Keratinocyte (primary cell): ENCODE data around the gene ARHGDIG. TPM values are rescaled to one million over a fixed set of nuclear protein-coding genes. Genes with fewer than 3 reads are reported as not detected.
A peak's percentile ranks its signal among the peaks of the same experiment; 100 is the strongest.
"Not testable (repeated sequence)": the region's sequence is repeated elsewhere in the genome, so short reads cannot be mapped to it uniquely, and the experiment has no call there.

Experiments
- DNase-seq: peaks from one replicate; pipeline ENCODE4 v3.0.0-alpha.2; 2011; ENCODE audit warnings: low read depth, missing footprints, low spot score
- FAIRE-seq: peaks from 2 replicates; lab custom pipeline; 2011; peaks lifted over from hg19 to GRCh38; lab: Jason Lieb, UNC
- H2AFZ ChIP-seq: 2 replicates; pipeline ENCODE4 v1.6.0; 2012; ENCODE audit warnings: low read length, control low read depth, inconsistent platforms; ENCODE audit not compliant: control insufficient read depth
- H3K27ac ChIP-seq: 2 replicates; pipeline ENCODE4 v1.5.1; 2011; ENCODE audit warnings: low read length; ENCODE audit not compliant: control insufficient read depth, insufficient read depth
- H3K27me3 ChIP-seq: 3 replicates; pipeline ENCODE4 v1.6.0; 2011; ENCODE audit warnings: low read length; ENCODE audit not compliant: control insufficient read depth, insufficient read depth; ENCODE audit errors: extremely low read depth
- H3K36me3 ChIP-seq, 2 experiments: 2 replicates in 1 of 2; 3 replicates in 1 of 2; pipeline ENCODE4 v1.5.1; 2011; ENCODE audit warnings: low read length in 2 of 2, mild to moderate bottlenecking in 1 of 2; ENCODE audit not compliant: control insufficient read depth in 2 of 2, insufficient read depth in 2 of 2; ENCODE audit errors: extremely low read depth in 1 of 2
- H3K4me1 ChIP-seq: 3 replicates; pipeline ENCODE4 v1.5.1; 2011; ENCODE audit warnings: low read length; ENCODE audit not compliant: control insufficient read depth, insufficient read depth; ENCODE audit errors: extremely low read depth
- H3K4me2 ChIP-seq: 3 replicates; pipeline ENCODE4 v1.6.0; 2011; ENCODE audit warnings: low read depth, low read length; ENCODE audit not compliant: control insufficient read depth, insufficient read depth; ENCODE audit errors: extremely low read depth
- H3K4me3 ChIP-seq, 3 experiments: fragments of 200-600 bp in 1 of 3; sonication (generic) in 1 of 3; 2 replicates in 2 of 3; 3 replicates in 1 of 3; pipeline ENCODE4 v1.5.1; 2011 to 2016; ENCODE audit warnings: low read length in 3 of 3, mild to moderate bottlenecking in 3 of 3, control low read depth in 2 of 3, inconsistent platforms in 1 of 3, low read depth in 1 of 3, mixed read lengths in 1 of 3, mixed run types in 1 of 3, moderate library complexity in 1 of 3; ENCODE audit not compliant: control insufficient read depth in 2 of 3, insufficient read depth in 2 of 3; ENCODE audit errors: extremely low read depth in 1 of 3
- H3K79me2 ChIP-seq: 2 replicates; pipeline ENCODE4 v1.6.0; 2012; ENCODE audit warnings: low read length; ENCODE audit not compliant: control insufficient read depth, insufficient read depth
- H3K9ac ChIP-seq: 3 replicates; pipeline ENCODE4 v1.6.0; 2011; ENCODE audit warnings: low read length; ENCODE audit not compliant: control insufficient read depth, insufficient read depth; ENCODE audit errors: extremely low read depth
- H3K9me1 ChIP-seq: 3 replicates; pipeline ENCODE4 v1.6.0; 2011; ENCODE audit warnings: low read length; ENCODE audit not compliant: control insufficient read depth, insufficient read depth; ENCODE audit errors: extremely low read depth
- H3K9me3 ChIP-seq: 2 replicates; pipeline ENCODE4 v1.5.1; 2012; ENCODE audit warnings: low read depth, low read length; ENCODE audit not compliant: control insufficient read depth
- H4K20me1 ChIP-seq: 3 replicates; pipeline ENCODE4 v1.6.0; 2011; ENCODE audit warnings: low read length; ENCODE audit not compliant: control insufficient read depth, insufficient read depth; ENCODE audit errors: extremely low read depth
- CTCF ChIP-seq, 3 experiments: IDR thresholded peaks in 1 of 3; conservative IDR thresholded peaks in 1 of 3; optimal IDR thresholded peaks in 1 of 3; 2 replicates in 2 of 3; 3 replicates in 1 of 3; pipeline versions ENCODE3 to v1.5.1; 2011; ENCODE audit warnings: low read length in 3 of 3, mild to moderate bottlenecking in 3 of 3, moderate library complexity in 2 of 3, control low read depth in 1 of 3, inconsistent platforms in 1 of 3; ENCODE audit not compliant: insufficient read depth in 2 of 3; ENCODE audit errors: extremely low read depth in 1 of 3
- EZH2 ChIP-seq: IDR thresholded peaks from one replicate; pipeline ENCODE4 v1.6.1; 2012; ENCODE audit warnings: inconsistent platforms, mild to moderate bottlenecking, low read length, moderate library complexity
- dilution Hi-C: fragments of 300-500 bp; cut with MboI; formaldehyde crosslinking; loops from one replicate; pipeline ENCODE4 v1.7.0; 2020; ENCODE audit warnings: low sequenced_read_pairs; ENCODE audit not compliant: extremely low pct_ligation_motif_present
- polyA plus RNA-seq, 5 experiments: library from polyadenylated mRNA; depleted of rRNA in 3 of 5; stranded (reverse) in 3 of 5; stranded (forward) in 1 of 5; unstranded in 1 of 5; fragments of >200 nt; gene quantifications; 1 replicate in 1 of 5; 2 replicates in 3 of 5; 3 replicates in 1 of 5; pipeline versions ENCODE4 v1.2.1 to v1.2.3, GENCODE V29; 2011 to 2012; ENCODE audit warnings: missing spikeins in 2 of 5, low read depth in 1 of 5, low replicate concordance in 1 of 5

The ARHGDIG gene
- polyA plus RNA-seq, 1 donor (not counting 4 experiments of a cell fraction or from before 2014, with no cell fraction given): 0.17 TPM

- H3K4me2 ChIP-seq: no peak overlapping the region
- no peaks in the 10 kb centered on the region for H3K9me1 ChIP-seq
- H3K79me2 ChIP-seq: peaks cover 78% of the 10 kb centered on the region
- peaks cover 7 to 9% of the 10 kb centered on the region in 2 experiments for H3K36me3 ChIP-seq
- DNase-seq: no peak
- peaks cover 40% of the 10 kb centered on the region for H4K20me1 ChIP-seq
- peaks cover 5% of the 10 kb centered on the region for H3K4me1 ChIP-seq
- dilution Hi-C loops: no loop called here
- TF ChIP-seq CTCF (optimal IDR thresholded peaks at IDR 0.05 in 1 of 3, IDR thresholded peaks at IDR 0.05 in 1 of 3, conservative IDR thresholded peaks at IDR 0.05 in 1 of 3; ENCODE audit: extremely low read depth in 1 of 3, insufficient read depth in 2 of 3, low read length in 3 of 3) (no peak), EZH2 (no peak)
- H3K27me3 ChIP-seq: no peaks in the 10 kb centered on the region
- no peaks in the 10 kb centered on the region for H3K9me3 ChIP-seq
- H3K27ac ChIP-seq: no peak overlapping the region
- no peak overlapping the region for H3K4me3 ChIP-seq
- H2AFZ ChIP-seq: no peak overlapping the region
- H3K9ac ChIP-seq: peak overlapping the region; percentile 9
- no peak for FAIRE-seq
Observed at GRCh38 chr16:325375-326145, 45.2 kb downstream of the ARHGDIG start.

DNA sequence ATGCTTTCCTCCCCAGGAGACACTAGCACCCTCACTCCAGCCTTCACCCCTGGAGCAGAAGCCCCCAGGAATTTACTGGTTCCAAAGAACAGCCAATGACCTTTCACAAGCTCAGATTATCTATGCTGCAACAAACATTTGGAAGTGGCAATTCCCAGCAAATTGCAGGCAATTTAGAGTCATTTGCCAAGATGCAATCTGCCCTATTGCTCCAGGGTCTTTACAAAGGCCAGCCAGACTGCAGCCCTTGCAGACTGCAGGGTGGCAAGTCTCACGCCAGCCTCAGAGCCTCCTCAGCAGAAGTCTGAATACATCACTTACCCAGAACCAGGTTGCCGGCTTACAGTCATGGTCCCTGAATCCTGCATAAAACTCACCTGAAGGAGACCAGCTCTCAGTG lies 50.4 kb downstream of the ARHGDIG start:
- no peak for FAIRE-seq
- H3K27me3 ChIP-seq: no peaks in the 10 kb centered on the region
- H3K4me2 ChIP-seq: no peak overlapping the region
- TF ChIP-seq CTCF (optimal IDR thresholded peaks at IDR 0.05 in 1 of 3, IDR thresholded peaks at IDR 0.05 in 1 of 3, conservative IDR thresholded peaks at IDR 0.05 in 1 of 3; ENCODE audit: extremely low read depth in 1 of 3, insufficient read depth in 2 of 3, low read length in 3 of 3) (no peak), EZH2 (no peak)
- H3K9ac ChIP-seq: no peak overlapping the region
- peaks cover 4 to 6% of the 10 kb centered on the region in 2 experiments for H3K36me3 ChIP-seq
- peaks cover 81% of the 10 kb centered on the region for H3K79me2 ChIP-seq
- dilution Hi-C loops: no loop called here
- H3K4me1 ChIP-seq: no peaks in the 10 kb centered on the region
- peaks cover 24% of the 10 kb centered on the region for H4K20me1 ChIP-seq
- no peak overlapping the region for H2AFZ ChIP-seq
- no peak overlapping the region for H3K4me3 ChIP-seq
- no peak overlapping the region for H3K27ac ChIP-seq
- no peaks in the 10 kb centered on the region for H3K9me3 ChIP-seq
- DNase-seq: no peak
- no peaks in the 10 kb centered on the region for H3K9me1 ChIP-seq

- not testable (repeated sequence) for FAIRE-seq, H3K9me1 ChIP-seq
Observed at GRCh38 chr16:331181-331814, 50.9 kb downstream of the ARHGDIG start.

More at GRCh38 chr16:331181-331814, 50.9 kb downstream of the ARHGDIG start:
- H3K4me2 ChIP-seq, H2AFZ ChIP-seq, H3K4me1 ChIP-seq, H3K4me3 ChIP-seq, H3K27me3 ChIP-seq, dilution Hi-C loops, H3K36me3 ChIP-seq, H3K9ac ChIP-seq, DNase-seq, H3K27ac ChIP-seq, H3K9me3 ChIP-seq: not testable (repeated sequence)
- peaks cover 85% of the 10 kb centered on the region for H3K79me2 ChIP-seq
- peaks cover 24% of the 10 kb centered on the region for H4K20me1 ChIP-seq
